Ramos (cell line): ENCODE measurements around the gene TAX1BP1.
"Not testable (repeated sequence)": the region's sequence is repeated elsewhere in the genome, so short reads cannot be mapped to it uniquely, and the experiment has no call there.

Experiments used
- in situ Hi-C: fragments of 300-500 bp; cut with MboI; formaldehyde crosslinking; loops from one replicate; pipeline ENCODE4 v1.14.3; 2022; ENCODE audit warnings: low sequenced_read_pairs; ENCODE audit not compliant: unreplicated experiment

TAX1BP1 gene

GRCh38 chr7:27737178-27737577, 2.8 kb upstream of the TAX1BP1 start:
- in situ Hi-C loops = no loop called here

- in situ Hi-C loops = no loop called here
Measured at GRCh38 chr7:27737616-27738015, 2.3 kb upstream of the TAX1BP1 start.

- in situ Hi-C loops = no loop called here
Measured at GRCh38 chr7:27739301-27739908, 557 bp upstream of the TAX1BP1 start.

GRCh38 chr7:27740449-27741086, 606 bp downstream of the TAX1BP1 start:
- in situ Hi-C loops = no loop called here

GRCh38 chr7:27742091-27742710, 2.2 kb downstream of the TAX1BP1 start:
- in situ Hi-C loops = not testable (repeated sequence)

GRCh38 chr7:27745064-27745583, 5.2 kb downstream of the TAX1BP1 start:
- in situ Hi-C loops = no loop called here

- in situ Hi-C loops = no loop called here
Measured at GRCh38 chr7:27746486-27746885, 6.5 kb downstream of the TAX1BP1 start.

- in situ Hi-C loops = no loop called here
Measured at GRCh38 chr7:27746978-27747377, 7.0 kb downstream of the TAX1BP1 start.

GRCh38 chr7:27747589-27748368, 7.8 kb downstream of the TAX1BP1 start:
- in situ Hi-C loops = no loop called here

- in situ Hi-C loops = no loop called here
Measured at GRCh38 chr7:27750316-27750715, 10.4 kb downstream of the TAX1BP1 start.

GRCh38 chr7:27751888-27752660, 12.1 kb downstream of the TAX1BP1 start:
- in situ Hi-C loops = no loop called here

- in situ Hi-C loops = no loop called here
Measured at GRCh38 chr7:27753863-27754262, 13.9 kb downstream of the TAX1BP1 start.

- in situ Hi-C loops = no loop called here
Measured at GRCh38 chr7:27756298-27756697, 16.3 kb downstream of the TAX1BP1 start.

GRCh38 chr7:27759491-27759890, 19.5 kb downstream of the TAX1BP1 start:
- in situ Hi-C loops = no loop called here

- in situ Hi-C loops = no loop called here
Measured at GRCh38 chr7:27762062-27762461, 22.1 kb downstream of the TAX1BP1 start.

- in situ Hi-C loops = no loop called here
Measured at GRCh38 chr7:27763983-27764508, 24.1 kb downstream of the TAX1BP1 start.

GRCh38 chr7:27765841-27766240, 25.9 kb downstream of the TAX1BP1 start:
- in situ Hi-C loops = no loop called here

GRCh38 chr7:27767374-27767773, 27.4 kb downstream of the TAX1BP1 start:
- in situ Hi-C loops = no loop called here

- in situ Hi-C loops = no loop called here
Measured at GRCh38 chr7:27771111-27771510, 31.1 kb downstream of the TAX1BP1 start.
